ENCODE data around the gene CNBP. TPM values are rescaled to one million over a fixed set of nuclear protein-coding genes. Genes with fewer than 3 reads are reported as not detected.
"Not testable (repeated sequence)": the region's sequence is repeated elsewhere in the genome, so short reads cannot be mapped to it uniquely, and the experiment has no call there.

Gene CNBP
- total and polyA plus RNA-seq, 5 donors, result 368 to 537 (median 451) TPM

DNA sequence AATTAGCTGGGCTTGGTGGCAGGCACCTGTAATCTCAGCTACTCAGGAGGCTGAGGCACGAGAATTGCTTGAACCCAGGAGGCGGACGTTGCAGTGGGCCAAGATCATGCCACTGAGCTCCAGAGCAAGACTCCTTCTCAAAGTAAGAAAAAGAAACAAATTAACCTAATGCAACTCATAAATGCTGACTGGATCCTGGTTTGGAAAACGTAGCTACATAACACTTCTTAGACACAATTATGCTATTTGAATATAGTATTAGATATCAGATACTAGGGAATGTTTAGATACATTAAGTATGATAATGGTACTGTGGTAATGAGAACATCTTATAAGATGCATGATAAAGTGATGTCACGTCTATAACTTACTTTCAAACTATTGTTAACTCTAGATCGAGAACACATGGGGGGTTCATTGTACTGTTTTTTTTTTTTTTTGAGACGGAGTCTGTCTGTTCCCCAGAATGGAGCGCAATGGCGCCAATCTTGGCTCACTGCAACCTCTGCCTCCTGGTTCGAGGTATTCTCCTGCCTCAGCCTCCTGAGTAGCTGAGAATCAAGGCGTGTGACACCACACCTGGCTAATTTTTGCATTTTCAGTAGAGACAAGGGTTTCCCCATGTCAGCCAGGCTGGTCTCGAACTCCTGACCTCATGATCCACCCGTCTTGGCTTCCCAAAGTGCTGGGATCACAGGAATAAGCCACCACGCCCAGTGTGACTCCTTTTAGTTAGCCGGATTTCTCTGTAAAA, 16.9 kb downstream of the CNBP start:
- H3K4me3 ChIP-seq (ENCODE audit: low read length), result no peak overlapping the region
- no peak overlapping the region for H3K27ac ChIP-seq (ENCODE audit: low read length)
- intact Hi-C loops (cut with DNase I), result loop anchor here in 1 of 4 donors (5.0 kb wide), 1 partner anchor 76 kb away; no protein-coding TSS in a partner anchor
- WGBS, result 84% methylated on average over 15 of the region's 15 CpGs
- no peaks in the 10 kb centered on the region for H3K9me3 ChIP-seq (ENCODE audit: control insufficient read depth, low read length)
- no peak for DNase-seq
- no peaks in the 10 kb centered on the region for H3K27me3 ChIP-seq (ENCODE audit: control insufficient read depth, insufficient read depth)
- peaks cover 5% of the 10 kb centered on the region for H3K4me1 ChIP-seq (ENCODE audit: control insufficient read depth, insufficient read depth, low read length)
- no peak for ATAC-seq

DNA sequence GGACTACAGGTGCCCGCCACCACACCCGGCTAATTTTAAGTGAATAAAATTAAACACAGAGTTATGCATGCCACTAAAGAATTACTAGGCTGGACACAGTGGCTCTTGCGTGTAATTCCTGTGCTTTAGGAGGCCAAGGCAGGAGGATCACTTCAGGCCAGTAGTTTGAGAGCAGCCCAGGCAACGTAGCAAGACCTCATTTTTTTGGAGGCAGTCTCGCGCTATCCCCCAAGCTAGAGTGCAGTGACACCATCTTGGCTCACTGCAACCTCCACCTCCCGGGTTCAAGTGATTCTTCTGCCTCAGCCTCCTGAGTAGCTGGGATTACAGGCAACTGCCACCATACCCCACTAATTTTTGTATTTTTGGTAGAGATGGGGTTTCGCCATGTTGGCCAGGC, 18.1 kb downstream of the CNBP start:
- H3K4me1 ChIP-seq (ENCODE audit: control insufficient read depth, insufficient read depth, low read length); H3K27me3 ChIP-seq (ENCODE audit: control insufficient read depth, insufficient read depth); H3K4me3 ChIP-seq (ENCODE audit: low read length); H3K9me3 ChIP-seq (ENCODE audit: control insufficient read depth, low read length); DNase-seq; ATAC-seq; H3K27ac ChIP-seq (ENCODE audit: low read length): not testable (repeated sequence)
- WGBS, result 93% methylated on average over 8 of the region's 8 CpGs
- intact Hi-C loops (cut with DNase I), result loop anchor here in 1 of 4 donors (5.0 kb wide), 1 partner anchor 77 kb away; no protein-coding TSS in a partner anchor

DNA sequence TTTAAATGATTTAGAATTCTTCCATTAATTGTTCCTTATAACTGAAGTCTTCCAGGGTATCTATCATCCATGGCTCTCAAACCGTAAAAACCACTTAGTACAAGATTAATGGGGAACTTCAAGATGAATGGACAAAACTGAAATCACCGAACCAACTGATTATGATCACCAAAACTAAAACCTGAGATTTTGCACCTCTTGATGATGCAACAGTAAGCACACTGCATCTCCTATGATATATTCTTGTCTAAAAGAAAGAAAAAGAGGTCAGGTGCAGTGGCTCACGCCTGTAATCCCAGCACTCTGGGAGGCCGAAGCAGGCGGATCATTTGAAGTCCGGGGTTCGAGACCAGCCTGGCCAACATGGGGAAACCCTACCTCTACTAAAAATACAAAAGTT, 19.2 kb downstream of the CNBP start:
- H3K4me1 ChIP-seq (ENCODE audit: control insufficient read depth, insufficient read depth, low read length), result peaks cover 5% of the 10 kb centered on the region
- 88% methylated on average over 7 of the region's 7 CpGs for whole genome bisulfite sequencing
- DNase-seq (no peak), ATAC-seq (no peak)
- no peaks in the 10 kb centered on the region for H3K9me3 ChIP-seq (ENCODE audit: control insufficient read depth, low read length)
- no peak overlapping the region for H3K27ac ChIP-seq (ENCODE audit: low read length)
- H3K4me3 ChIP-seq (ENCODE audit: low read length), result no peak overlapping the region
- H3K27me3 ChIP-seq (ENCODE audit: control insufficient read depth, insufficient read depth), result no peaks in the 10 kb centered on the region
- intact Hi-C loops (cut with DNase I), result no loop called here

DNA sequence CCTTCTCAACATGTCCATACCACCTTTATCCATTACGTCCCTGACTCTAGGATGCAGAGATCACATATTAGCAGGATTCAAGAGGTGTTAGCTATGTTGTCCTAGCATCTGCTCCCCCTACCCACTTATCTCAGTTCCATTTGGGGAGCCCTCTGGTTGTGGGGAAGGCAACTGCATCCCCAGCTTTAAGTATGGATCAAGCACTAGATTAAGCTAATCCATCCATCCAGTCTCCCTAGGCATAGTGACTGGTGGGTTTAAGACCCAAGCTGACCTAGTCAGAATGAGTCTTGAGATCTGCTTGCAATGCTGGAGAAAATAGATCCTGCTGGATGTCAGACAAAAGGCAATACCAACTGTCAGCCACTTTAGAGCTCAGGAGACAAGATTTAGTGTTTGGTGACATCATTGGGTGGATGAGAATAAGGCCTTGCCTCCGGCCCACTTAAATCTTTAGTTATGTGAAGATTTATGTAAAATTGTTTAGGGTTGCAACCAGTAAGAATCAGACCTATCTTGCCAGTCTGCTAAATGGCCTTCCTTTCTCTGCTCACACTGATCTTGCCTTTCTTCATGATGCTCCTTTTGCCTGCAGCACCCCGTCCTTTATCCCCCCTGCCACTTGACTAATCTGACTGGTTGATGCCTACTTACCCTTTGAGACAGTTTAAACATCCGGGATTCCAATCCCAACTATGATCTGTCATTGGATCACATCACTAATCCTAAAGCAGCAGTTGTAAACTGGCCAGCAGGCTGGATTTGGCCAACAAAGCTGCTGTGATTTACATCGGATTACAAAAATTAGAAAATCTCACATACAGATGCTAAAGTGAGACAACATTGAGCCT, 20.7 kb downstream of the CNBP start:
- DNase-seq (no peak), ATAC-seq (no peak)
- no peaks in the 10 kb centered on the region for H3K27me3 ChIP-seq (ENCODE audit: control insufficient read depth, insufficient read depth)
- H3K9me3 ChIP-seq (ENCODE audit: control insufficient read depth, low read length), result no peaks in the 10 kb centered on the region
- intact Hi-C loops (cut with DNase I), result no loop called here
- peaks cover 5% of the 10 kb centered on the region for H3K4me1 ChIP-seq (ENCODE audit: control insufficient read depth, insufficient read depth, low read length)
- H3K4me3 ChIP-seq (ENCODE audit: low read length), result no peak overlapping the region
- WGBS, result 64% methylated on average over 5 of the region's 5 CpGs
- no peak overlapping the region for H3K27ac ChIP-seq (ENCODE audit: low read length)

DNA sequence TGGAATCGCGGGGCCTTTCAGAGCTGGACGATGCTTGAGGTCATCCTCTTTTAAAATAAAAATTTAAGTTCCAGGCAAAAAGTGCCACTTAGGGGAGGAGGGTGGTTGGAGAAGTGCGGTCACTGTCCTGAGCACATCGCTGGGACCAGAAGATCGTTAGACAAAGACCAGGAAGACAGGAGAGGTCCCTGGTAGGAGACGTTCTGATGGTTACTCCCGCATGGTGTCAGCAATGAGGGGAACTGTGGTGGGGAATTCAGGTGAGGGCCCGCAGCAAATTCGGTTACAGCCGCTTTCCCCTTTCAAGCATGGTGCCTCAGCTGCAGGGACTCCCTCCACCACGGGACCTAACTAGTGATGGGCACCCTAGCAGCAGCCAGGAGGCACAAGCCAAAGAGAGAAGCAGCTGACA, 21.8 kb downstream of the CNBP start:
- peak overlapping the region; percentile 97 for H3K27ac ChIP-seq (ENCODE audit: low read length)
- ATAC-seq, result peak; percentile 2 to 26

DNA sequence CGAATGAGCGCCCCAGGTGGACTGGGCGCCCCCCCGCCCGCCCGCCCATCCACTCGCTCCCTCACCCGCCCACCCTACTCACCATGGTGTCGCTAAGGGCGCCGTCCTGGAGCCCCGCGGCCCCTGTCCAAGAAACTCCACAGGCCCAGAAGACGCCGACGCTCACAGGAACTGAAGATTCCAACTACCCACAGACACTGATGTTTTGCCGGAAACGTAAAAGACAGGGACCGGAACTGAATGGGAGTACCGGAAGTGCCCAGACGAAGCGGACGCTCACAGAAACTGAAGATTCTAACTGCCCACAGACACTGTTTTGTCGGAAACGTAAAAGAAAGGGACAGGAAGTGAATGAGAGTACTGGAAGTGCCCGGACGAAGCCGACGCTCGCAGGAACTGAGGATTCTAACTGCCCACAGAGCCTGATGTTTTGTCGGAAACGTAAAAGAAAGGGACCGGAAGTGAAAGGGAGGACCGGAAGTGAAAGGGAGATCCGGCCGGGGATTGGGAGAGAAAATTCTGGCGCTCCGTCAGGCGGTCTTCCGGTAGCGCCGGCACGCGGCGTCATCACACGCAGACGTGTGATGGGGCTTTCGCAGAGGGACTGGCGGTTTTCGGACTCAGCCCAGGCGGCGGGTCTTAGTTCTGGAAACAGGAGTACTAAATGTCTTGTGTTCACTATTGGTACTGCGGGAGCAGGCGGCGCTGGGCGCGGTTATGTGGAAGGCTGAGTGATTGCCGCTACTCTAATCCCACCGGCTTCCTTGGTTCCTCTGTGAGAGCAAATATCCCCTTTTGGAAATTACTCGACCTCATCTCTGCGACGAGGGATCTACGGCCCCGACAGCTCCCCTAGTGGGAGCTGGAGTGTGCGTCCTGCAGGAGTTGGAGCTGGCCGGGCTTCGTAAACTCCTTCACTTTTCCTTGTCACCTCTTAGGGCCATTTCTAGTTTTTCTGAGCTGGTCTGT, 22.5 kb downstream of the CNBP start, which contains the start of gene ISY1:
Gene ISY1, minus strand, starts transcription at position 173 of the 969 bp plus-strand sequence. Its CDS starts 88 bp downstream, at position 85.
- Histone ChIP-seq H3K27me3 (ENCODE audit: control insufficient read depth, insufficient read depth) (no peaks in the 10 kb centered on the region), H3K4me1 (ENCODE audit: control insufficient read depth, insufficient read depth, low read length) (peaks cover 5% of the 10 kb centered on the region), H3K4me3 (ENCODE audit: low read length) (peak within 1 kb of the TSS; percentile 99), H3K9me3 (ENCODE audit: control insufficient read depth, low read length) (no peaks in the 10 kb centered on the region), H3K27ac (ENCODE audit: low read length) (peak within 1 kb of the TSS; percentile 97)
- WGBS, result under 1% methylated on average over 67 of the region's 67 CpGs
- DNase-seq, result peak; percentile 92 to 95 (median 94)
- intact Hi-C loops (cut with DNase I), result no loop called here
- peak; percentile 93 to 95 for ATAC-seq

More for the DNA sequence above, 21.8 kb downstream of the CNBP start:
- Histone ChIP-seq H3K9me3 (ENCODE audit: control insufficient read depth, low read length) (no peaks in the 10 kb centered on the region), H3K4me1 (ENCODE audit: control insufficient read depth, insufficient read depth, low read length) (peaks cover 5% of the 10 kb centered on the region), H3K4me3 (ENCODE audit: low read length) (peak overlapping the region; percentile 99), H3K27me3 (ENCODE audit: control insufficient read depth, insufficient read depth) (no peaks in the 10 kb centered on the region)
- DNase-seq, result no peak
- intact Hi-C loops (cut with DNase I), result no loop called here
- under 1% methylated on average over 12 of the region's 12 CpGs for WGBS

DNA sequence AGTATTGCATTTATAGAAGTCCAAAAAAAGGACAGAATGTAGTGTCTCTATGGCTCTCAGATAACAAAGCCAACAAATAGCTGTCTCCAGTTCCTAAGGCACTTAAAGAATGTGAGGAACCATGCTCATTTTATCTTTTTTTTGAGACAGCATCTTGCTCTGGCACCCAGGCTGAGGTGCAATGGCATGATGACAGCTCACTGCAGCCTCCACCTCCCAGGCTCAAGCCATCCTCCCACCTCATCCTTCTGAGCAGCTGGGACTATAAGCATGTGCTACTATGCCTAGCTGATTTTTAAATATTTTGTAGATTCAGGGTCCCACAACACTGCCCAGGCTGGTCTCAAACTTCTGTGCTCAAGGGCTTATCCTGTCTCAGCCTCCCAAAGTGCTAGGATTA, 38.9 kb downstream of the CNBP start:
- H3K4me3 ChIP-seq (ENCODE audit: low read length), result no peak overlapping the region
- DNase-seq (no peak), ATAC-seq (no peak)
- H3K4me1 ChIP-seq (ENCODE audit: control insufficient read depth, insufficient read depth, low read length), result no peaks in the 10 kb centered on the region
- no peaks in the 10 kb centered on the region for H3K27me3 ChIP-seq (ENCODE audit: control insufficient read depth, insufficient read depth)
- H3K9me3 ChIP-seq (ENCODE audit: control insufficient read depth, low read length), result no peaks in the 10 kb centered on the region
- intact Hi-C loops (cut with DNase I), result no loop called here
- no peak overlapping the region for H3K27ac ChIP-seq (ENCODE audit: low read length)

DNA sequence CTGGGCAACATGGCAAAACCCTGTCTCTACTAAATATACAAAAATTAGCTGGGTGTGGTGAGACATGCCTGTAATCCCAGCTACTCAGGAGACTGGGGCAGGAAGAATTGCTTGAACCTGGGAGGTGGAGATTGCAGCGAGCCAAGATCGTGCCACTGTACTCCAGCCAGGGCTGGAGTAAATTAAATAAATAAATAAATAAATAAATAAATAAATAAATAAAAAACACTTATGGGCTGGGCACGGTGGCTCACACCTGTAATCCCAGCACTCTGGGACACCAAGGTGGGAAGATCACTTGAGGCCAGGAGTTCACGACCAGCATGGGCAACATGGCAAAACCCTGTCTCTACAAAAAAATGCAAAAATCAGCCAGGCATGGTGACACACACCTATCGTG, 42.7 kb downstream of the CNBP start:
- WGBS, result 96% methylated on average over 5 of the region's 5 CpGs
- ATAC-seq; DNase-seq; H3K4me1 ChIP-seq (ENCODE audit: control insufficient read depth, insufficient read depth, low read length); H3K9me3 ChIP-seq (ENCODE audit: control insufficient read depth, low read length); H3K27me3 ChIP-seq (ENCODE audit: control insufficient read depth, insufficient read depth); H3K27ac ChIP-seq (ENCODE audit: low read length); intact Hi-C loops (cut with DNase I); H3K4me3 ChIP-seq (ENCODE audit: low read length): not testable (repeated sequence)

DNA sequence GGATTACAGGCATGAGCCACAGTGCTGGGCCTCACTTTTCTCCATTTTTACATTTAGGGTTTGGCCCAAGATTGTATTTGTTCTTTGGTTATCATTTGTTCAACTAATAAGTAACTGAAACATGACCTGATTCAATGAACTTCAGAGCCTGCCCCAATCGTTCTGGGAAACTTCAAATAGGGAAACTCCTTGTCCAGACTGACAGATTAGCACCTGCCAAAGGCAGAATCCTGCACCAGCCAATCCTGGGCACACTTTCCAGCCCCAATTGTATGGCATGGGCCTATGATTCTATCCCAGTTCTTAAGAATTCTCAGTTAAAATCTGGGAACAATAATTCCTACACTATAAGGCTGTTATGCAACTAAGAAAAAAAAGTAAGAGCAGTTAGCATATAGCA, 43.8 kb downstream of the CNBP start:
- H3K27ac ChIP-seq (ENCODE audit: low read length), result no peak overlapping the region
- H3K4me3 ChIP-seq (ENCODE audit: low read length), result no peak overlapping the region
- no peaks in the 10 kb centered on the region for H3K4me1 ChIP-seq (ENCODE audit: control insufficient read depth, insufficient read depth, low read length)
- ATAC-seq, result no peak
- no peak for DNase-seq
- no peaks in the 10 kb centered on the region for H3K9me3 ChIP-seq (ENCODE audit: control insufficient read depth, low read length)
- no peaks in the 10 kb centered on the region for H3K27me3 ChIP-seq (ENCODE audit: control insufficient read depth, insufficient read depth)
- intact Hi-C loops (cut with DNase I), result no loop called here
- 60% methylated on average over 1 of the region's 1 CpG for WGBS

DNA sequence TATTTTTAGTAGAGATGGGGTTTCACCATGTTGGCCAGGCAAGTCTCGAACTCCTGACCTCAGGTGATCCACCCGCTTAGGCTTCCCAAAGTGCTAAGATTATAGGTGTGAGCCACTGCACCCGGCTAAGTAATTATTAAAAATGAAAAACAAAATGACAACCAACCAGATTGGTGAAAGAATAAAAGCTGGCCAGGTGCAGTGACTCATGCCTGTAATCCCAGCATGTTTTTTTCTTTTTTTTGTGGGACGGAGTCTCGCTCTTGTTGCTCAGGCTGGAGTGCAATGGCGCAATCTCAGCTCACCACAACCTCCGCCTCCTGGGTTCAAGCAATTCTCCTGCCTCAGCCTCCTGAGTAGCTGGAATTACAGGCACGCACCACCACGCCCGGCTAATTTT, 47.4 kb downstream of the CNBP start:
- H3K27me3 ChIP-seq (ENCODE audit: control insufficient read depth, insufficient read depth); H3K9me3 ChIP-seq (ENCODE audit: control insufficient read depth, low read length); H3K4me3 ChIP-seq (ENCODE audit: low read length); H3K27ac ChIP-seq (ENCODE audit: low read length); DNase-seq; H3K4me1 ChIP-seq (ENCODE audit: control insufficient read depth, insufficient read depth, low read length); ATAC-seq; intact Hi-C loops (cut with DNase I): not testable (repeated sequence)
- WGBS, result 98% methylated on average over 10 of the region's 10 CpGs

Data from right cardiac atrium (tissue), 5 donors.